CD4-positive, alpha-beta T cell treated with Interferon gamma for 1 hour (primary cell): ENCODE data around the gene CCDC183.
"Not testable (repeated sequence)": the region's sequence is repeated elsewhere in the genome, so short reads cannot be mapped to it uniquely, and the experiment has no call there.

Source experiments
- DNase-seq: peaks from one replicate; pipeline ENCODE4 v3.0.0-alpha.2; 2020

Gene CCDC183

GRCh38 chr9:136796238-136796774 lies at the start of gene CCDC183:
Gene CCDC183, plus strand, starts transcription at chr9:136796338. Its CDS starts 60 bp downstream, at chr9:136796398.
- no peak for DNase-seq

GRCh38 chr9:136746621-136747020 lies 49.5 kb upstream of the CCDC183 start:
- no peak for DNase-seq

DNA sequence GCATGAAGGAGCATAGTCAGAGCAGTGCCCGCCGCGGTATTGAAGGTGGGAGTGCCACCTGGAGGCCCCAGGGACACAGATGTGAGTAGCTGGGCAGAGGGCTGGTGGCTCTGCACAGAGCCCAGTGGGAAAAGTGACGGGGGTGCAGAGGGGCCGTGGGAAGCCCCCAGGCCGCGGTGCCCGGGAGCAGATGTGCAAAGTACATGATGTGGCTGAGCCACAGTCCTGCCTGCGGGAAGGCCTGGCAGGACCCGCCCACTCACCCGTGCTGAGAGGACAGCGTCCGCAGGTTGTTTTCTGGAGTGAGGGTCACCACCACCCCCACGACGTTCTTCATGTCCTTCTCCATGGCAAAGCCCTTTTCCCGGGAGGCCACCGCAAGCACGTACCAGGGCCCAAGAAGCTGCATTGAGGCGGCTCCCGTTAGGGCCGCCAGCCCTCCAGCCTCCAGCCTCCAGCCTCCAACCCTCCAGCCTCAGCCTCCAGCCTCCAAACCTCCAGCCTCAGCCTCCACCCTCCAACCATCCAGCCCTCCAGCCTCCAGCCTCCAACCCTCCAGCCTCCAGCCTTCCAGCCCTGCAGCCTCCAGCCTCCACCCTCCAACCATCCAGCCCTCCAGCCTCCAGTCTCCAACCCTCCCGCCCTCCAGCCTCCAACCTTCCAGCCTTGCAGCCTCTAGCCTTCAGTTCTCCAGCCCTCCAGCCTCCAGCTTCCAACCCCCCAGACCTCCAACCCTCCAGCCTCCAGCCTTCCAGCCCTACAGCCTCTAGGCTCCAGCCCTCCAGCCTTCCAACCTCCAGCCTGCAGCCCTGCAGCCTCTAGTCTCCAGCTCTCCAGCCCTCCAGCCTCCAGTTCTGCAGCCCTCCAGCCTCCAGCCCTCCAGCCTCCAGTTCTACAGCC lies 48.7 kb upstream of the CCDC183 start:
- DNase-seq: no peak

DNA sequence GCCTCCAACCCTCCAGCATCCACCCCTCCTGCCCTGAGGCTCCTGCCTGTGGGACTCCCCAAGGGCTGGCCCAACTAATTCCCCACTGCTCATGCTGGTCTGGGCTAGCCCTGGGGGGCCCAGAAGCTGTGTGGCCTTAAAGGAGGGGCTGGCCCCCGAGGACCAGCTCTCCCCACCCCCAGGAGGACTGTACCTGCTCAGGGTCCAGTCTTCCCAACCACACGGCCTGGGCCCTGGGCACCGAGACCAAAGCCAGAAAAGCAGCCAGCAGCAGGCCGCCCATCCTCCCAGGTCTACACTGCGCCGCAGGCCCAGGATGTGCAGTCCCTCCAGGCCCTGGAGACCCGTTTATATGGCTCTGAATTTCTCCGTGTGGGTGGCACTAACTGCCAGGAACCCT lies 47.9 kb upstream of the CCDC183 start, which contains the start of gene LCN6:
TSS of gene LCN6 (minus strand) at position 325 of the 400 bp plus-strand sequence. CDS start at position 283, 42 bp downstream.
- no peak for DNase-seq

GRCh38 chr9:136748666-136749611 lies 47.2 kb upstream of the CCDC183 start:
- DNase-seq: no peak

DNA sequence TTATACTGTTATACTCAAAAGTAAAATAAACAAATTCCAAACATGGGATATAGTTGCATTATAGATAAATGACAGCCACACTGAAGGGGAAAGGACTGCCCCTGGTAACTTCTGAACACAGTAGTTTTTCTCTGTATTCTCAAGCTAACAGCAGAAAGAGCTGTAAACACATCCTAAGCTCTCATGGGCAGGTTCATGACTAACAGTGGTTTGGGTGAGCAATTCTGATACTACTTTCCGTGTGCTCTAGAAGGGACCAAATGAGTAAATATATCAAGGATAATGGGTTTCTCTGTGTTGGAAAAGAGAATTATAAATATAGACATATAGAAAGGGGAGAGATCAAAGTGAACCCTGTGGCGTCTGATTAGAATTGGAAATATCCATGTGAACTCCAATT lies 45.6 kb upstream of the CCDC183 start:
- no peak for DNase-seq

GRCh38 chr9:136751244-136751643 lies 44.9 kb upstream of the CCDC183 start:
- DNase-seq: no peak

DNA sequence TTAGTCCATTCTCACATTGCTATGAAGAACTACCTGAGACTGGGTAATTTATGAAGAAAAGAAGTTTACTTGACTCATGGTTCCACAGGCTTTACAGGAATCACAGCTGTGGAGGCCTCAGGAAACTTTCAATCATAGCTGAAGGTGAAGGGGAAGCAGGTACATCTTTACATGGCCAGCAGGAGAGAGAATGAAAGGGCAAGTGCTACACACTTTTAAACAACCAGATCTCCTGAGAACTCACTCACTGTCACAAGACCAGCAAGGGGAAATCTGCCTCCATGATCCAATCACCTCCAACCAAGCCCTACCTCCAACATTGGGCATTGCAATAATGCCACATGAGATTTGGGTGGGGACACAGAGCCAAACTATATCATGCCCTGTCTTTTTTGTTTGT lies 44.3 kb upstream of the CCDC183 start:
- no peak for DNase-seq

DNA sequence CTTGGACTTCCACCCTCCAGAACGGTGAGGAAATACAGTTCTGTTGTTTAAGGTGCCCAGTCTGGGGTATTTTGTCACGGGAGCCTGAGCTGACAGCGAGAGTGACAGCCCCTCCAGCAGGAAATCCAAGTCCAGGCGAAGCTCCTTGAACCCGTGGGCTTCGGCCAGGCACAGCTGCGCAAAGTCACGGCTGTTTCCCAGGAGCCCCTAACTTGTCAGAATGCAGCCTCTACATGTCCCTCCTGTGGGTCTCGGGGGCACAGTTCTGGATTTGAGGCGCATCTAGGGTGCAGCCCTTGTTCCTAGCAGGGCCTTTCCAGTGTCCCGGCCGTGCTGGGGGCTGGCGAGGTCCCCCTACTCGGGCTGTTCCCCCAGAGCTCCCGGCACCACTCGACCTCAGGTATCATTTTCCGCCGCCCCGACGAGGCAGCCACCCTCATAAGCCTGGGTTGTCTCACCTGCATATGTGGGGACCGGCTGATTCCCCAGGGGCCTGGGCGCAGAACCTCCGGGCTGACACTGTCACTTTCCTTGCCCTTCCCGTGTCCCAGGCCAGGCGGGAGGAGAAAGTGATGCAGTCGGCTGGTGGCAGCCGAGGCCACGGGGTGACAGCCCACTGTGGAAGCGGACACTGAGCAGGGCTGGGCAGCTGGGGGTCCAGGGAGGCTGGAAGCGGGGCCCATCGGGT lies 42.6 kb upstream of the CCDC183 start:
- no peak for DNase-seq

- DNase-seq: peak; percentile 49
These were observed 42.0 kb upstream of the CCDC183 start for GRCh38 chr9:136754059-136754572.

DNA sequence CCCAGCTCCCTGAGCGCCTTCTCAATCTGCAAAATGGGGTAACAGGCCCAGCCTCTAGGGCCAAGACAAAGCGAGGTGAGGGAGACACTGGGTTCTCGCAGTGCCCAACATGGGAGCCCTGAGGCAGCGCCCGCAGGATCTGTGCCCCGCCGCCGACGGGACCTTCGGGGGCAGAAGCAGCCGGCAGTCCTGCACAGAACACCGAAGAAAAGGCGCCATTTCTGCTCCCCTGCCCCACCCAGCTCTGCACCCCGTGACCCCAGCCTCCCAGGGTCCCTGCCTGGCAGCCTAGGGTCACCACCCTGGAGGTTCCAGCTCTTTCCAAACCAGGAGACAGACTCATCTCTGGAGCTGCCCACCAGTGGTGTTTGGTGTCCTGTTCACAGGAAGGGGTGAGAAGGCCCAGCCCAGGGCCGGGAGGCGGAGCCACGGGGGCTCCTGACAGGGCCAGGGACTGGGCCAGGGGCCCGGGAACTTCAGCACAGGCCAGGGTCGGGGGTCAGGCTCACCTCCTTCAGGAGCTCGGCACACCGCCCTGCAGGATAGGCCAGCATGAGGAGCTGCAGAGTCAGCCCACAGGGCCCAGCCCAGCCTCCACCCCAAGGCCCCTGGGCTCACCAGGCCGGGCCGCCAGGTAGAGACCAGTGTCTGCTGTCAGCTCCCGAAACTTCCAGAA lies 41.4 kb upstream of the CCDC183 start:
- DNase-seq: no peak

DNA sequence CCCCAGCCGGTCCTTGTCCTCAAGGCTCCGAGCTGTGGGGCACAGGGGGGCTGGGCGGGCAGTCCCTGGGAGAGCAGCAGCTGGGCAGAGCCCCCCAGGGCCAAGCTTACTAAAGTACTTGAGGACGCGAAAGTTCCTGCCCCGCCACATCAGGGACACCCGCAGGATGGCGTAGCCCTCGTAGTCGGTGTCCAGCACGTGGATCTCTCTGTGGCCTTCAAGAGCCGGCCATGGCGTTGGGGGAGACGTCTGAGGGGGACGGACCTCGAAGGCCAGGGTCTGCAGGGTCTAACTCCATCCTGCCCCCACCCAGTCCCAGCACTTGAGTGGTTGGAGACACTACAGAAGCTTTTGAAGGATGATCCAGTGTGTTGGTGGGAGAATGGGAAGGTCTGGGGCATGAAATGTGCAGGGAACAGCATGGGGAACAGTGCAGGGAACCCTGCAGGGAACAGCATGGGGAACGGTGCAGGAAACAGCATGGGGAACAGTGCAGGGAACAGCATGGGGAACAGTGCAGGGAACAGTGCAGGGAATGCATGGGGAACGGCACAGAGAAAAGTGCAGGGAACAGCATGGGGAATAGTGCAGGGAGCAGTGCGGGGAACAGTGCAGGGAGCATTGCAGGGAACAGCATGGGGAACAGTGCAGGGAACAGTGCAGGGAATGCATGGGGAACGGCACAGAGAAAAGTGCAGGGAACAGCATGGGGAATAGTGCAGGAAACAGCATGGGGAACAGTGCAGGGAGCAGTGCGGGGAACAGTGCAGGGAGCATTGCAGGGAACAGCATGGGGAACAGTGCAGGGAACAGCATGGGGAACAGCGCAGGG lies 40.6 kb upstream of the CCDC183 start:
- DNase-seq: not testable (repeated sequence)

DNA sequence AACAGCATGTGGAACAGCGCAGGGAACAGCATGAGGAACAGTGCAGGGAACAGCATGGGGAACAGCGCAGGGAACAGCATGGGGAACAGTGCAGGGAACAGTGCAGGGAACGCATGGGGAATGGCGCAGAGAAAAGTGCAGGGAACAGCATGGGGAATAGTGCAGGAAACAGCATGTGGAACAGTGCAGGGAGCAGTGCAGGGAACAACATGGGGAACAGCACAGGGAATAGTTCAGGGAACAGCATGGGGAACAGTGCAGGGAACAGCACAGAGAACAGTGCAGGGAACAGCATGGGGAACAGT lies 40.1 kb upstream of the CCDC183 start:
- DNase-seq: no peak

- no peak for DNase-seq
These were observed 39.3 kb upstream of the CCDC183 start for GRCh38 chr9:136756836-136757235.

DNA sequence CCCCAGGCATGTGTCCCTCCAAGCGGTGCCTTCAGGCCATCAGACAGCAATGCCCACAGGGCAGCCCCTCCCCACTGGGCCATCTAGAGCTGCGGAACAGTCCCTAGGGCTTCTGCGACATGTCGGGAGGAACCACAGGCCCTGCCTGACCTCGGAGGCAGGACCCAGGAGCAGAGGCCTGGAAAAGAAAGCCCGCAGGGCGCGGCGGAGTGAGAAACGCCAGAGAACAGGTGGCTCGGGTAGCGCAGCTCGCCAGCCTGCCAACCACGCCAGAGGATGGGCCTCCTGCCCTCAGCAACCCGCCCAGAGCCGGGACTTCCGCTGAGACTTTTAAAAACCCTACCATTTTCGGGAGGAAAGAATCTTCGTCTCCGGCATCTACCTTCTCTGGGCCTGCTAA lies 38.8 kb upstream of the CCDC183 start:
- DNase-seq: no peak

DNA sequence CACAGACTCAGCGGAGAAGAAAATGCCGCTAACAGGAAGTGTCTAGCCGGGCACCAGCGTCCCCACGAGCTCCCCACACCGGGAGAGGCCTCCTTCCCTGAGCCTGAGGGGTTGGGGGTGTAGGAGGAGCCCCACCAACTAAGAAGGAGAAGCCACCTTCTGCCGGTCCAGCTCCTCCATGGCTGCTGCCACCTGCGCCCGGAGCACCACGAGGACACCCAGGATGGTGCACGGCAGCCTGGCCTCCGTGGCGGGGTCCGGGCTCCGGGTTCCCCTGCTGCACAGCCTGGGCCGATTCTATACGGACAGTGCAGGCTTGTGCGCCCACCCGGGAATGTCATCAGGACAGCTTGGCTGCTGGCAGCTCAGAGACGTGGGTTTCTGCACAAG lies 38.4 kb upstream of the CCDC183 start:
- no peak for DNase-seq

GRCh38 chr9:136759001-136759400 lies 37.1 kb upstream of the CCDC183 start:
- DNase-seq: no peak

GRCh38 chr9:136759436-136760325 lies 36.5 kb upstream of the CCDC183 start:
- DNase-seq: no peak

- no peak for DNase-seq
These were observed 35.7 kb upstream of the CCDC183 start for GRCh38 chr9:136760424-136760823.
